Gastrocnemius medialis (tissue), 4 donors: Measurements from ENCODE around the gene MTM1.

Experiments
- POLR2A ChIP-seq, 2 donors: fragments of 450-650 bp; IDR thresholded peaks; one replicate each; pipeline ENCODE4 v1.6.1; 2017; ENCODE audit warnings: antibody characterized with exemption in 2 of 2, mild to moderate bottlenecking in 2 of 2, moderate library complexity in 2 of 2
- TF ChIP-seq, protein P1 (sequence below), 5 experiments: fragments of 450-650 bp in 3 of 5; fragments of 200-600 bp in 2 of 5; sonication (generic) in 2 of 5; IDR thresholded peaks in 4 of 5; conservative IDR thresholded peaks in 1 of 5; 1 replicate in 4 of 5; 2 replicates in 1 of 5; pipeline ENCODE4 v1.5.1; 2016 to 2019; ENCODE audit warnings: antibody characterized with exemption in 5 of 5, mild to moderate bottlenecking in 3 of 5, moderate library complexity in 3 of 5

DNA sequence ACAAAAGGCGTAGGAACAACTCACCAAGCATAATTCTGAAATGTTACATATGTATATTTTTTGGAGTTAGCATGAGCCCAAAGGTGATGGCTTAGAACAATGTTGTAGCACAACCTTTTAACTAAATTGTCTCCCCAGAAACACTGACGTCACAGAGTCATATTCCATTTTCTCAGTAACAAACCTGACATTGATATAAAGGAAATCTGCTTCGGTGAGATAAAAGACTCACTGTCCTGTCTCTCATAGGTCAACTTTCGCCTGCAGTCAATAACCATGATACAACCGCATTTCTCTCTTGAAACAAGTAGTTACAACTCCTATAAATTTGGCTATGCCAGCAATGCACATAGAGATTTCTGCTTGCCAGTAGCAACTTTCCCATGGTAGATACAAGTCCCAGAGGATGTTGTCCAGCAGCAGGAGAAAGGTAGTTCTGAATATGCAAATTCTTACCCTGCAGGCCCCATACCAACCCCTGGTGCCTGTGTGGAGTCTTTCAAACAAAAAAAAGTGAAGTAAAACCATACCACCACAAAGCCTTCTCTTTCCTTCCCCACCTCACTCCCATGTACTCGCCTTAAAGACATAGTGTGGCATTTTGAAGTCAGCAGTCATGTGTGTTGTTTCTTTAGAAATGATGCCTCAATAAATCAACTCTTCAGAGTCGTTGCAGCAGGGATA lies 47.9 kb downstream of the MTM1 start:
- TF ChIP-seq, protein P1, sequence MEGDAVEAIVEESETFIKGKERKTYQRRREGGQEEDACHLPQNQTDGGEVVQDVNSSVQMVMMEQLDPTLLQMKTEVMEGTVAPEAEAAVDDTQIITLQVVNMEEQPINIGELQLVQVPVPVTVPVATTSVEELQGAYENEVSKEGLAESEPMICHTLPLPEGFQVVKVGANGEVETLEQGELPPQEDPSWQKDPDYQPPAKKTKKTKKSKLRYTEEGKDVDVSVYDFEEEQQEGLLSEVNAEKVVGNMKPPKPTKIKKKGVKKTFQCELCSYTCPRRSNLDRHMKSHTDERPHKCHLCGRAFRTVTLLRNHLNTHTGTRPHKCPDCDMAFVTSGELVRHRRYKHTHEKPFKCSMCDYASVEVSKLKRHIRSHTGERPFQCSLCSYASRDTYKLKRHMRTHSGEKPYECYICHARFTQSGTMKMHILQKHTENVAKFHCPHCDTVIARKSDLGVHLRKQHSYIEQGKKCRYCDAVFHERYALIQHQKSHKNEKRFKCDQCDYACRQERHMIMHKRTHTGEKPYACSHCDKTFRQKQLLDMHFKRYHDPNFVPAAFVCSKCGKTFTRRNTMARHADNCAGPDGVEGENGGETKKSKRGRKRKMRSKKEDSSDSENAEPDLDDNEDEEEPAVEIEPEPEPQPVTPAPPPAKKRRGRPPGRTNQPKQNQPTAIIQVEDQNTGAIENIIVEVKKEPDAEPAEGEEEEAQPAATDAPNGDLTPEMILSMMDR (IDR thresholded peaks at IDR 0.05 in 4 of 5, conservative IDR thresholded peaks at IDR 0.05 in 1 of 5) = no peak
- TF ChIP-seq POLR2A (IDR thresholded peaks at IDR 0.05) = no peak
